ACC112 (cell line): ENCODE measurements around the gene ATXN2.

Experiments
- H2AFZ ChIP-seq: fragments of 200-600 bp; sonication (generic); one replicate; pipeline ENCODE4 v1.6.0; 2017; ENCODE audit warnings: antibody characterized with exemption, low read length; ENCODE audit not compliant: unreplicated experiment
- H3K27ac ChIP-seq: fragments of 200-600 bp; sonication (generic); 2 replicates; pipeline ENCODE4 v1.5.1; 2014; ENCODE audit warnings: low read depth, mild to moderate bottlenecking, antibody characterized with exemption, low read length, moderate library complexity
- H3K27me3 ChIP-seq: fragments of 200-600 bp; sonication (generic); 2 replicates; pipeline ENCODE4 v1.6.1; 2014; ENCODE audit warnings: mild to moderate bottlenecking, antibody characterized with exemption, low read length, moderate library complexity, mixed read lengths; ENCODE audit not compliant: insufficient read depth
- H3K36me3 ChIP-seq: fragments of 200-600 bp; sonication (generic); 2 replicates; pipeline ENCODE4 v1.6.1; 2016; ENCODE audit warnings: mild to moderate bottlenecking, antibody characterized with exemption, low read length, moderate library complexity, mixed read lengths; ENCODE audit not compliant: insufficient read depth
- H3K4me1 ChIP-seq: fragments of 200-600 bp; sonication (generic); one replicate; pipeline ENCODE4 v1.6.1; 2016; ENCODE audit warnings: low read length, mixed read lengths; ENCODE audit not compliant: insufficient read depth, unreplicated experiment, control insufficient read depth
- H3K4me3 ChIP-seq: fragments of 200-600 bp; sonication (generic); 2 replicates; pipeline ENCODE4 v1.5.1; 2014; ENCODE audit warnings: mild to moderate bottlenecking, low read depth, low read length
- H3K79me2 ChIP-seq: fragments of 200-600 bp; sonication (generic); one replicate; pipeline ENCODE4 v1.6.0; 2016; ENCODE audit warnings: low read length; ENCODE audit not compliant: control insufficient read depth, unreplicated experiment, insufficient read depth

ATXN2 gene, protein sequence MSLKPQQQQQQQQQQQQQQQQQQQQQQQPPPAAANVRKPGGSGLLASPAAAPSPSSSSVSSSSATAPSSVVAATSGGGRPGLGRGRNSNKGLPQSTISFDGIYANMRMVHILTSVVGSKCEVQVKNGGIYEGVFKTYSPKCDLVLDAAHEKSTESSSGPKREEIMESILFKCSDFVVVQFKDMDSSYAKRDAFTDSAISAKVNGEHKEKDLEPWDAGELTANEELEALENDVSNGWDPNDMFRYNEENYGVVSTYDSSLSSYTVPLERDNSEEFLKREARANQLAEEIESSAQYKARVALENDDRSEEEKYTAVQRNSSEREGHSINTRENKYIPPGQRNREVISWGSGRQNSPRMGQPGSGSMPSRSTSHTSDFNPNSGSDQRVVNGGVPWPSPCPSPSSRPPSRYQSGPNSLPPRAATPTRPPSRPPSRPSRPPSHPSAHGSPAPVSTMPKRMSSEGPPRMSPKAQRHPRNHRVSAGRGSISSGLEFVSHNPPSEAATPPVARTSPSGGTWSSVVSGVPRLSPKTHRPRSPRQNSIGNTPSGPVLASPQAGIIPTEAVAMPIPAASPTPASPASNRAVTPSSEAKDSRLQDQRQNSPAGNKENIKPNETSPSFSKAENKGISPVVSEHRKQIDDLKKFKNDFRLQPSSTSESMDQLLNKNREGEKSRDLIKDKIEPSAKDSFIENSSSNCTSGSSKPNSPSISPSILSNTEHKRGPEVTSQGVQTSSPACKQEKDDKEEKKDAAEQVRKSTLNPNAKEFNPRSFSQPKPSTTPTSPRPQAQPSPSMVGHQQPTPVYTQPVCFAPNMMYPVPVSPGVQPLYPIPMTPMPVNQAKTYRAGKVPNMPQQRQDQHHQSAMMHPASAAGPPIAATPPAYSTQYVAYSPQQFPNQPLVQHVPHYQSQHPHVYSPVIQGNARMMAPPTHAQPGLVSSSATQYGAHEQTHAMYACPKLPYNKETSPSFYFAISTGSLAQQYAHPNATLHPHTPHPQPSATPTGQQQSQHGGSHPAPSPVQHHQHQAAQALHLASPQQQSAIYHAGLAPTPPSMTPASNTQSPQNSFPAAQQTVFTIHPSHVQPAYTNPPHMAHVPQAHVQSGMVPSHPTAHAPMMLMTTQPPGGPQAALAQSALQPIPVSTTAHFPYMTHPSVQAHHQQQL

DNA sequence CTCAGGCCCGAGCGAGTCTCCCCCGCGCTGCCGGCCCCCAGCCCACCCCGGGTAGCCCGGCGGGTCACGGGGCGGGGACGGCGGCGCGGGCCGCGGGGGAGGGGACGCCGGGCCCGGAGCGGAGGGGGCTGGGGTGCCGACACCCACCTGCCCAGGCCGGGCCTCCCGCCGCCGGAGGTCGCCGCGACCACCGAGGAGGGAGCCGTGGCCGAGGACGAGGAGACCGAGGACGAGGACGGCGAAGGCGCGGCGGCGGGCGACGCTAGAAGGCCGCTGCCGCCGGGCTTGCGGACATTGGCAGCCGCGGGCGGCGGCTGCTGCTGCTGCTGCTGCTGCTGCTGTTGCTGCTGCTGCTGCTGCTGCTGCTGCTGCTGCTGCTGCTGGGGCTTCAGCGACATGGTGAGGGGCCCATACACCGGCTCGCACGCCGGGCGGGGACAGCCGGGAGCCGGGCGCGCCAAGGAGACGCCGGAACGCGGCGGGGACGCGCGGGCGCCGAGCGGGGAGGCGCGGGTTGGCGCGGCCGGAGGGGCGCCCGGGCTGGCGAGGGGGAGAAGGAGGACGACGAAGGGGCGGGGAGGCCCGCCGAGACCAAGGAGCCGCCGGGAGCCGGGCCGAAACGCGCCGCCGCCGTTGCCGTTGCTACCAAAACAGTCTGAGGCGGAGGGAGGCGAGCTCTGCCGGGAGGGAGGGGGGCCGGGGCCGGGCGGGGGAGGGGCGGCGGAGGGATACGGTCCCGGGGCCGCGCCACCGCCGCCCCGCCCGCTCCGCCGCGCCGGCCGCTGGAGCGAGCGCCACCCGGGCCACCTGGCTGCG lies at the start of gene ATXN2:
ATXN2 (minus strand) TSS at position 679 of the 816 bp plus-strand sequence; CDS start at position 398, 281 bp downstream.
- Histone ChIP-seq H3K4me3 (peak within 1 kb of the TSS; percentile 99), H3K79me2 (peaks cover 54% of the 10 kb centered on the region), H2AFZ (peak within 1 kb of the TSS; percentile 67), H3K4me1 (peaks cover 31% of the 10 kb centered on the region), H3K27me3 (no peaks in the 10 kb centered on the region), H3K27ac (peak within 1 kb of the TSS; percentile 79), H3K36me3 (no peaks in the 10 kb centered on the region)

GRCh38 chr12:111645433-111645832 lies 46.3 kb upstream of the ATXN2 start:
- H3K27me3 ChIP-seq: no peaks in the 10 kb centered on the region
- H3K4me3 ChIP-seq: no peak overlapping the region
- H3K4me1 ChIP-seq: peaks cover 8% of the 10 kb centered on the region
- H2AFZ ChIP-seq: no peak overlapping the region
- no peak overlapping the region for H3K27ac ChIP-seq
- H3K36me3 ChIP-seq: peaks cover 22% of the 10 kb centered on the region
- H3K79me2 ChIP-seq: no peaks in the 10 kb centered on the region

DNA sequence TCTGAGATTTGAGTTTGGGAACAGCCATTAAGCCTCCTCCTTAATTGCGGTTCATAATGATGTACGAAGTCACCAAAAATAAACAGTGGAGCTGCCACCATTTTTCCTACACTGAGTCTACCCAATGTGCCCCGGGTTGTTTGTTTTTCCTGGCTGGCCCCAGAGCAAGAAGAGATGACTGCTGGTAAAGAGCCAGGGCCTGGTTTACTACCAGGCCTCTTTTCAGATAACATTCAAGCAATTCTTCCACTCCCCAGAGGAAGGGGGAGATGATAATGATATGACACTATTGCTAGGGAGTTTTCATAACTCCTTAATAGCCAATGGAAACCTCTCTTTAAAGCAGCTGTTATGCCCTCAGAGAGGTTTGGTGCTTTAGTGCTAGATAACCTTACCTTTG lies 44.3 kb upstream of the ATXN2 start:
- Histone ChIP-seq H3K27me3 (no peaks in the 10 kb centered on the region), H3K36me3 (peaks cover 22% of the 10 kb centered on the region), H3K27ac (no peak overlapping the region), H3K4me1 (peaks cover 8% of the 10 kb centered on the region), H3K79me2 (no peaks in the 10 kb centered on the region), H3K4me3 (no peak overlapping the region), H2AFZ (no peak overlapping the region)

DNA sequence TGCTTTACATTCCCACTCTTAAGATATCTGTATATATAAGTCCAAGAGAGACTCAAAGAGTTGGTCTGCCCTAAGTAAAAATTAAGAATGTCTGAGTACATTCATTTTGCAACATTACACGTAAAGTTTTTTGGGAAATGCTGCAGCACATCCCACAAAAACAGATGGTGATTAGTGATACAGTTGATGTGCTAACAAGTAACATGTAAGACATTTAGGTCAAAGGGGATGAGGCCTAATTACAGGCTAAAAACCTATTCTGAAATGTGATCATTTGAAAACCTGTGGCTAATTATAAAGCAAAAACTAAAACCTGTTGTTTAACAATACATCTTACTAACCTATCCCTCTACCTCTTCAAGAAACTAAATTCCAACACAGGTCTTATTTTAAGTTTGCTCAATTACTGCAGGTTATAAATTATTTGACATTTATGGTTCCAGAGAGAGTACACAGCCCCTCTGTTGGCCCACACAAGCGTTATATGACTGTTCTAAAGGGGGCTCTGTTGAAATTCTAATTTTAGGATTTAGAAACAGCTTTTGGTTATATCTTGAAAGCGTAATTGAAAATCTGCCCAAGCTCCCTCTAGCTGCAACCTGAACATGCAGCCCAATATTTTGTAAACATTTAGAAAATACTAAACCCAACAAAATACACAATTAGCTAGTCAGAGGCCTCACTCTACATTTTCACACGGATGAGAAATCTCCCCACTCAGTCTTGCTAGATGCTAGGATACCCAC lies 43.7 kb upstream of the ATXN2 start:
- Histone ChIP-seq H3K79me2 (no peaks in the 10 kb centered on the region), H3K4me1 (peaks cover 8% of the 10 kb centered on the region), H3K27me3 (no peaks in the 10 kb centered on the region), H3K36me3 (peaks cover 22% of the 10 kb centered on the region), H3K27ac (no peak overlapping the region), H2AFZ (no peak overlapping the region), H3K4me3 (no peak overlapping the region)

DNA sequence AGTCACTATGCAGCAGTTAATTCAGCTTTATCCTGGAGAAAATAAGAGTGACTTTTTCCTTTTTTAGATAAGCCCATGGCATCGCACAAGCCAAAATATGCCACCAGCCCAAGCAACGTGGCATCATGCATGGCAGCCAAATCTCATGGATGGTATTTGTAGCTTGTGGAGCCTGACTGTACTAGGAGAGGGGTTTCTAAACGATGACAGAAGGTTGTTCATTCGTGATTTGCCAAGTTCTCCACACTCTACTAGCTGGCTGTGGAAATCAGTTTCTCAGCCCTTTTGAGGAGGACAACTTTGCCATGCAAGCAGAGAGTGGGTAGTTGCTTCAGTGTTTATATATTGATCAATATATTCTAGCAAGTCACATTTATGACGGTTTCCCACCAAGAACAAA lies 41.4 kb upstream of the ATXN2 start:
- peaks cover 13% of the 10 kb centered on the region for H3K36me3 ChIP-seq
- H3K79me2 ChIP-seq: no peaks in the 10 kb centered on the region
- no peak overlapping the region for H3K4me3 ChIP-seq
- H2AFZ ChIP-seq: no peak overlapping the region
- H3K4me1 ChIP-seq: peaks cover 17% of the 10 kb centered on the region
- no peaks in the 10 kb centered on the region for H3K27me3 ChIP-seq
- H3K27ac ChIP-seq: no peak overlapping the region

DNA sequence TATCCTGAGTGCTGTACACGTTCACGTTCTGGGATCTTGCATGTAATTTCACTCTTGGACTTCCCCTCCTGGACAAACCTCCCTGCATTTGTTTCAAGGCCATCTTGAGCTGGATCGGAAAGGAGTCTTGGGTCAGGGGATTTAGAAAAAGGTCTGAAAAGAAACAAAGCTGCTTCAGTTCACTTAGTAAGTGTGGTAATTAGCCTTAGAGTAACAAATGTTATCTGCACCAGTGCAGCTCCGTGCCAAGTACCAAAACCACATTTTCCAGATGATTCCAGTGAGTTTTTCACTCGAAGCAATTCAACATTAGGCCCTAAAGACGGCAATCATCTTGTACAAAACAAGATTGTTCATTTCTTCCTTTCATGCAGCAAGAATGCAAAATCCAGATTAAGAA lies 39.4 kb upstream of the ATXN2 start:
- Histone ChIP-seq H3K27me3 (no peaks in the 10 kb centered on the region), H3K4me3 (no peak overlapping the region), H2AFZ (no peak overlapping the region), H3K4me1 (peaks cover 13% of the 10 kb centered on the region), H3K79me2 (no peaks in the 10 kb centered on the region), H3K36me3 (peaks cover 13% of the 10 kb centered on the region), H3K27ac (no peak overlapping the region)

GRCh38 chr12:111636209-111636945 lies 37.3 kb upstream of the ATXN2 start:
- no peaks in the 10 kb centered on the region for H3K79me2 ChIP-seq
- H3K4me1 ChIP-seq: peaks cover 8% of the 10 kb centered on the region
- H2AFZ ChIP-seq: peak overlapping the region; percentile 1
- H3K27ac ChIP-seq: no peak overlapping the region
- no peak overlapping the region for H3K4me3 ChIP-seq
- H3K27me3 ChIP-seq: no peaks in the 10 kb centered on the region
- H3K36me3 ChIP-seq: no peaks in the 10 kb centered on the region

GRCh38 chr12:111635524-111635923 lies 36.4 kb upstream of the ATXN2 start:
- H3K36me3 ChIP-seq: no peaks in the 10 kb centered on the region
- no peak overlapping the region for H2AFZ ChIP-seq
- no peaks in the 10 kb centered on the region for H3K79me2 ChIP-seq
- no peak overlapping the region for H3K4me3 ChIP-seq
- no peaks in the 10 kb centered on the region for H3K27me3 ChIP-seq
- H3K4me1 ChIP-seq: peaks cover 8% of the 10 kb centered on the region
- H3K27ac ChIP-seq: no peak overlapping the region

DNA sequence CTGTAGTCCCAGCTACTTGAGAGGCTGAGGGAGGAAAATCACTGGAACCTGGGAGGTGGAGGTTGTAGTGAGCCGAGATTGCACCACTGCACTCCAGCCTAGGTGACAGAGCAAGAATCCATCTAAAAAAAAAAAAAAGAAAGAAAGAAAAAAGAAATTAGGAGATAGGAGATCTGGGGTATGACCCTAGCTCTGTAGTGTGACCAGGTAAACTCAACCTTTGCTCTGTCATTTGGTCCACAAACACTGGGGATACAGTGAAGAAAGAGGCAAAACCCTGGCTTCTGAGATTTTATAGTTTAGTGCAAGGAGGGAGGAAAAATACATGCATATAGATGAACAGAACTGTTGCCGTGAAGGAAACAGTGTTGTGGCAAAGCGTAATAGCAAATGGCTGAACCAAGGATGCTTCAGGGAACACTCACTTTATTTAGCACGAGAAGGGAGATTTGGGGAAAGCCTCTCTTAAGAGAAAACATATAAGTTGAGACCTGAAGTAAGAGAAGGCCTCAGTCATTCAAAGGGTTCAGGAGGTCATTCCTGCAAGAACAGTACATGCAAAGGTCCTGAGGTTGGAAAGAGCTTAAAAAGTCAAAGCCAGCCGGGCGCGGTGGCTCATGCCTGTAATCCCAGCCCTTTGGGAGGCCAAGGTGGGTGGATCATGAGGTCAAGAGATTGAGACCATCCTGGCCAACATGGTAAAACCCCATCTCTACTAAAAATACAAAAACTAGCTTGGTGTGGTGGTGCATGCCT lies 29.6 kb upstream of the ATXN2 start:
- no peak overlapping the region for H3K4me3 ChIP-seq
- no peaks in the 10 kb centered on the region for H3K36me3 ChIP-seq
- no peaks in the 10 kb centered on the region for H3K27me3 ChIP-seq
- H3K27ac ChIP-seq: no peak overlapping the region
- no peaks in the 10 kb centered on the region for H3K79me2 ChIP-seq
- no peaks in the 10 kb centered on the region for H3K4me1 ChIP-seq
- H2AFZ ChIP-seq: no peak overlapping the region
